Endothelial cell of umbilical vein (primary cell): ENCODE measurements around the gene AHNAK2.
"Not testable (repeated sequence)": the region's sequence is repeated elsewhere in the genome, so short reads cannot be mapped to it uniquely, and the experiment has no call there.

Source experiments
- CTCF ChIP-seq, 2 donors: IDR thresholded peaks; 1 replicate in 1 of 2; 2 replicates in 1 of 2; pipeline ENCODE4 v1.5.1; 2011; ENCODE audit warnings: low read length in 2 of 2, mild to moderate bottlenecking in 2 of 2, moderate library complexity in 2 of 2, control low read depth in 1 of 2, inconsistent platforms in 1 of 2, low read depth in 1 of 2; ENCODE audit not compliant: insufficient read depth in 1 of 2; ENCODE audit errors: extremely low read depth in 1 of 2
- JUN ChIP-seq: IDR thresholded peaks from 2 replicates; pipeline ENCODE4 v1.6.1; 2011; ENCODE audit warnings: borderline replicate concordance, low read depth; ENCODE audit not compliant: insufficient read length, insufficient read depth
- MAX ChIP-seq: IDR thresholded peaks from 2 replicates; pipeline ENCODE4 v1.6.1; 2011; ENCODE audit not compliant: insufficient read depth, insufficient read length
- POLR2A ChIP-seq: IDR thresholded peaks from 2 replicates; pipeline ENCODE4 v1.6.1; 2012; ENCODE audit warnings: low read depth, mild to moderate bottlenecking, control low read depth, low read length

- TF ChIP-seq POLR2A; CTCF (IDR thresholded peaks at IDR 0.05; ENCODE audit: extremely low read depth in 1 of 2, insufficient read depth in 1 of 2, low read depth in 1 of 2, low read length in 2 of 2); JUN; MAX: not testable (repeated sequence)
These were observed 58.8 kb downstream of the AHNAK2 start for GRCh38 chr14:104919152-104919992.
